HFFc6 (cell line): ENCODE results near the gene SCN10A. TPM values are rescaled to one million over a fixed set of nuclear protein-coding genes. Genes with fewer than 3 reads are reported as not detected.

Source experiments
- DNase-seq: peaks from one replicate; pipeline ENCODE4 v3.0.0-alpha.2; 2018
- H3K27ac Mint-ChIP-seq: 2 replicates; pipeline ENCODE4 v1.8.0; 2020; ENCODE audit warnings: mild to moderate bottlenecking, mixed read lengths
- H3K27me3 Mint-ChIP-seq: 2 replicates; pipeline ENCODE4 v1.8.0; 2021; ENCODE audit warnings: mild to moderate bottlenecking, moderate library complexity, mixed read lengths; ENCODE audit not compliant: insufficient read depth
- H3K36me3 Mint-ChIP-seq: 2 replicates; pipeline ENCODE4 v1.8.0; 2021; ENCODE audit warnings: low read depth, mixed read lengths
- H3K4me1 Mint-ChIP-seq: 2 replicates; pipeline ENCODE4 v1.8.0; 2020; ENCODE audit warnings: low read depth, mixed read lengths
- H3K4me3 Mint-ChIP-seq: 2 replicates; pipeline ENCODE4 v1.8.0; 2020; ENCODE audit warnings: mild to moderate bottlenecking, moderate library complexity, mixed read lengths
- H3K9me3 Mint-ChIP-seq: 2 replicates; pipeline ENCODE4 v1.8.0; 2020; ENCODE audit warnings: mild to moderate bottlenecking, mixed read lengths
- total RNA-seq, 6 experiments: library from RNA; stranded (reverse); fragmentation: NEBNext Ultra II Directional; extraction: Animal tissue kit (Norgen Biotek cat#: 25700); gene quantifications; 2 replicates in 1 of 6; 3 replicates in 5 of 6; pipeline ENCODE4 v1.2.3, GENCODE V29; 2021
- TF ChIP-seq, protein P1 (sequence below): fragments of 200-600 bp; sonication (generic); IDR thresholded peaks from 2 replicates; pipeline ENCODE4 v1.5.0; 2021; ENCODE audit warnings: antibody characterized with exemption, mild to moderate bottlenecking

The SCN10A gene
- total RNA-seq, 6 experiments from 2014 or later: not detected

DNA sequence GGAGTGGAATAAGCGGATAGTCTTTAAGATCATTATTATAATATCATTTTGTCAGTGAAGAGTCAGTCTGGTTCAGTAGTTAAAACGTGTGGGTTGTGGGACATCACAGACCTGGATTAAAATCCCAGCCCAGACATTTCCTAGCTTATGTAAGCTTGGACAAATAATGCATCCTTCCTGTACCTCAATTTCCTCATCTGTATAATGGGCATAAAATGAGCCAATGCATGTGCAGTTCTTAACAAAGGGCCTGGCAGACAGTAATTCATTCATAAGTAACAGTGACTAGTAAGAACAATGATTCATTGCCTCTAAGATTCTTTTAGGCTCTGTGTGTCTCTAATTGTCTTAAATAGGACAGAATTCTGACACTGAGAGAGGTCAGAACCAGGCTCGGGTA is 76.1 kb downstream of the SCN10A start:
- Mint-ChIP-seq H3K36me3 (no peaks in the 10 kb centered on the region), H3K27ac (no peak overlapping the region), H3K27me3 (peaks cover 25% of the 10 kb centered on the region), H3K9me3 (no peaks in the 10 kb centered on the region), H3K4me1 (no peaks in the 10 kb centered on the region), H3K4me3 (no peak overlapping the region)
- TF ChIP-seq, protein P1, sequence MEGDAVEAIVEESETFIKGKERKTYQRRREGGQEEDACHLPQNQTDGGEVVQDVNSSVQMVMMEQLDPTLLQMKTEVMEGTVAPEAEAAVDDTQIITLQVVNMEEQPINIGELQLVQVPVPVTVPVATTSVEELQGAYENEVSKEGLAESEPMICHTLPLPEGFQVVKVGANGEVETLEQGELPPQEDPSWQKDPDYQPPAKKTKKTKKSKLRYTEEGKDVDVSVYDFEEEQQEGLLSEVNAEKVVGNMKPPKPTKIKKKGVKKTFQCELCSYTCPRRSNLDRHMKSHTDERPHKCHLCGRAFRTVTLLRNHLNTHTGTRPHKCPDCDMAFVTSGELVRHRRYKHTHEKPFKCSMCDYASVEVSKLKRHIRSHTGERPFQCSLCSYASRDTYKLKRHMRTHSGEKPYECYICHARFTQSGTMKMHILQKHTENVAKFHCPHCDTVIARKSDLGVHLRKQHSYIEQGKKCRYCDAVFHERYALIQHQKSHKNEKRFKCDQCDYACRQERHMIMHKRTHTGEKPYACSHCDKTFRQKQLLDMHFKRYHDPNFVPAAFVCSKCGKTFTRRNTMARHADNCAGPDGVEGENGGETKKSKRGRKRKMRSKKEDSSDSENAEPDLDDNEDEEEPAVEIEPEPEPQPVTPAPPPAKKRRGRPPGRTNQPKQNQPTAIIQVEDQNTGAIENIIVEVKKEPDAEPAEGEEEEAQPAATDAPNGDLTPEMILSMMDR: no peak
- no peak for DNase-seq

DNA sequence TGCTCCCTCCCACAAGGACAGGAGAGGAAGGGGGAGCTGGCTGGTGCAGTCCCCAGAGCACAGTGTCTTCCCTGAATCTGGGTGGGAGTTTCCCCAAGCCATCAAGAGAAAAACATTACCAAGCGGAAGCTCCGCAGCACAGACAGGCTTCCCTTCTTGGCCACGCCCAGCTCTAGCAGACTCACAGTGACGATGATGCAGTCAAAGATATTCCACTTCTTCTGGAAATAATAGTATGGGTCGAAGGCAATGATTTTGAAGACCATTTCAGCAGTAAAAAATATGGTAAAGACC is 76.7 kb downstream of the SCN10A start:
- no peak overlapping the region for H3K27ac Mint-ChIP-seq
- TF ChIP-seq, protein P1: no peak
- no peaks in the 10 kb centered on the region for H3K4me1 Mint-ChIP-seq
- peaks cover 25% of the 10 kb centered on the region for H3K27me3 Mint-ChIP-seq
- DNase-seq: no peak
- H3K36me3 Mint-ChIP-seq: no peaks in the 10 kb centered on the region
- H3K9me3 Mint-ChIP-seq: no peaks in the 10 kb centered on the region
- H3K4me3 Mint-ChIP-seq: no peak overlapping the region

DNA sequence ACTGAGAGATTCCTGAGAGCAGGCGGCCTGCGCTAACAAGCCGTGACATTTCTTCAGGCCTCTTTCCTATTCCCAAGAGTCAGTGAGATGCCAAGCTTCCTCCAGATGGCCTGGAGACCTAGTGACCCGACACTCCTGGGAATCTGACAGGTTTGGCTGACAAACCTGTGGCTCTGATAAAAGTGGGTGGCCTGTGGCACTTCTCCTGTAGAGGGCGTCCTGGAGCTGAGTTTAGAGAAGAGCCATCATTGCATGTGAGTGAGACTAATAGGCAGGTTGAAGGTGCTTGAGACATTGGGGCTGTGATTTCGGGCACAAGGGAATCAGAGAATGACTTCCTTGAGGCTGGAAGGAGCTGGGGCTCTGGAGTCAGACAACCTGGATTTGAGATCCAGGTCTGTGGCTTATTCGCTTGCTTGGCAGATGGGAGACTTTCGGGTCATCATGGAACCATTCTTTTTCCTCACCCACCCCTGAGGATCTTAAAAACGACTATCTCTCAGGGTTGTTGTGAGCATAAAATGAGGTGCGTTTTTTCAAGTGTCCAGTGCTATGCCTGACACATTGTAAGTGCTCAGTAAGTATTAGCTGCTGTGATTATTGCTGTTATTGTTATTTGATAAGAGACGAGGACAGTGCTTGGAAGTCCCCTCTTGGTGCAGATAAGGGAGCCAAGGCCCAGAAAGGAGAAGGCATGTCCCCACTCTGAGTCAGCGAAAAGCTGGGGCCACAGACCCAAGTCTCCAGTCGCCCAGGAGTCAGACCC is 77.2 kb downstream of the SCN10A start:
- H3K27me3 Mint-ChIP-seq: peaks cover 23% of the 10 kb centered on the region
- DNase-seq: peak; percentile 35
- no peaks in the 10 kb centered on the region for H3K4me1 Mint-ChIP-seq
- no peak overlapping the region for H3K4me3 Mint-ChIP-seq
- H3K27ac Mint-ChIP-seq: no peak overlapping the region
- H3K9me3 Mint-ChIP-seq: no peaks in the 10 kb centered on the region
- TF ChIP-seq, protein P1: peak; percentile 85
- no peaks in the 10 kb centered on the region for H3K36me3 Mint-ChIP-seq

DNA sequence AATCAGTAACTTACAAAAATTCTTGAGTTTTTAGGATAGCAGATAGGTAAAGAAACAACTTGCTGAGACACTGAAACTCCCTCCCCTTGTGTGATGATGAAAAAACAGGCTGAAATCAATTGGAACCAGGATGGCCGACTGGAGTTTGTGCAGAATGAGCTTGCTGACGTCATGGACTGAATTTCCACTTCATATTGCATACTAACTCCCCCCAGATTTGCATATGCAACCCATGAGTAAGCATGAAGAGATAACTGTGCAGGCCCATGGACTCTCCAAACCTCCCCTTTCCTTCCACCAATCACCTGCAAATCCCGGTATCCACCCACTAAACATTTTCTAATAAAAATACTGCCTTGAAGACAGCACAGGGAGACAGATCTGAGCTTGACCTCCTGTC is 84.5 kb downstream of the SCN10A start:
- no peak overlapping the region for H3K27ac Mint-ChIP-seq
- H3K9me3 Mint-ChIP-seq: no peaks in the 10 kb centered on the region
- TF ChIP-seq, protein P1: no peak
- peaks cover 51% of the 10 kb centered on the region for H3K4me1 Mint-ChIP-seq
- DNase-seq: no peak
- H3K36me3 Mint-ChIP-seq: peaks cover 5% of the 10 kb centered on the region
- no peaks in the 10 kb centered on the region; the same call in 1 of the 2 replicates for H3K27me3 Mint-ChIP-seq
- no peak overlapping the region for H3K4me3 Mint-ChIP-seq

DNA sequence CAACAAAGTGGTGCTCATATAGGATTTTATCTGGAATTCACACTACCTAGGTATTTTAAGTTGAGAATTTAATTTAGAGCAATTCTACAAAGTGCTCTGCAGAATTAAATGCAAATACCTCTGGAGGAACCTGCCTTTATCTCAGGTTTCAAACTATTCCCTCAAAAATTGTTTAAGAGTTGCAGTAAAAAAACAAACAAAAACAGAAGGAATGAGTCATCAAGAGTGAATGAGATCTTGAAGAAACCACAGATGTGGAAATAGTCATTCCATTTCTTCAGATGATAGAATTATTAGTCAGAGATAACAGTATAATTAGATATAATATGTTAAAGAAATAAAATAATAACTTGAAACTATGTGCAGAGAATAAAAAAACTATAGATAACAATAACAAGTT is 85.7 kb downstream of the SCN10A start:
- no peak overlapping the region; the same call in 1 of the 2 replicates for H3K4me3 Mint-ChIP-seq
- peaks cover 4% of the 10 kb centered on the region for H3K27me3 Mint-ChIP-seq
- TF ChIP-seq, protein P1: no peak
- peaks cover 63% of the 10 kb centered on the region for H3K4me1 Mint-ChIP-seq
- DNase-seq: peak; percentile 63
- H3K9me3 Mint-ChIP-seq: no peaks in the 10 kb centered on the region
- no peak overlapping the region for H3K27ac Mint-ChIP-seq
- peaks cover 5% of the 10 kb centered on the region for H3K36me3 Mint-ChIP-seq
